ENCODE data around the gene TESPA1.

- TF ChIP-seq GATA3 (IDR thresholded peaks at IDR 0.05; ENCODE audit: low read depth, low read length) (no peak), GATA2 (IDR thresholded peaks at IDR 0.05; ENCODE audit: low read depth, low read length) (no peak)
Observed at GRCh38 chr12:54981796-54982195, 2.8 kb downstream of the TESPA1 start.
